Nephron progenitor cell (in vitro differentiated cells): ENCODE data around the gene SLC6A2.
"Not testable (repeated sequence)": the region's sequence is repeated elsewhere in the genome, so short reads cannot be mapped to it uniquely, and the experiment has no call there.

Experiments
- DNase-seq: peaks from one replicate; pipeline ENCODE4 v3.0.0; 2021
- H3K27ac Mint-ChIP-seq: 2 replicates; pipeline ENCODE4 v1.8.0; 2021; ENCODE audit warnings: mild to moderate bottlenecking, moderate library complexity, mixed read lengths
- H3K27me3 Mint-ChIP-seq: 2 replicates; pipeline ENCODE4 v1.8.0; 2021; ENCODE audit warnings: mild to moderate bottlenecking, low read depth, mixed read lengths; ENCODE audit not compliant: poor library complexity
- H3K36me3 Mint-ChIP-seq: 2 replicates; pipeline ENCODE4 v1.8.0; 2021; ENCODE audit warnings: low read depth, mixed read lengths
- H3K4me1 Mint-ChIP-seq: 2 replicates; pipeline ENCODE4 v1.8.0; 2021; ENCODE audit warnings: mixed read lengths
- H3K4me3 Mint-ChIP-seq: 2 replicates; pipeline ENCODE4 v1.8.0; 2021; ENCODE audit warnings: mild to moderate bottlenecking, moderate library complexity, mixed read lengths
- H3K9me3 Mint-ChIP-seq: 2 replicates; pipeline ENCODE4 v1.8.0; 2021; ENCODE audit warnings: mild to moderate bottlenecking, moderate library complexity, mixed read lengths
- CTCF ChIP-seq: fragments of 200-600 bp; sonication (generic); IDR thresholded peaks from 2 replicates; pipeline ENCODE4 v1.5.0; 2021; ENCODE audit warnings: antibody characterized with exemption

The SLC6A2 gene

DNA sequence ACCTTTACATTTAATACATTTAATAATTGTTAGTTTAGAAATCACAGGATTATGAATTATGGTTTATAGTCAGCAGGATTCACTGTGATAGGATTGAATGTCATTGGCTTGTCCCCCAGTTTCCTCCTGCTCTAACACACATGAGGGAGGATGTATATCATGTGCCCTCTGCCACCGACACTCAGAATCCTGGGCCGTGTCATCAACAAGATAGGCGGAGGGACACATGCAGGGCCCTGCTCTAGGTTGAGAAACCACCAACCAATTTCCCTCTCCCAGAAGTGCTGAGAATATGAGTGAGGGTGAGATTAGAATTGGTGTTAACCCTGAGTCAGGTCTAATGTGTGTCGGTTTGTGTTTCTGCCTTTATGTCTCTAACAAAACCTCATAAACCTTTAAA lies 92.0 kb downstream of the SLC6A2 start:
- DNase-seq, result no peak
- H3K36me3 Mint-ChIP-seq, result no peaks in the 10 kb centered on the region
- H3K9me3 Mint-ChIP-seq, result no peaks in the 10 kb centered on the region
- H3K27ac Mint-ChIP-seq, result no peak overlapping the region
- peaks cover 4% of the 10 kb centered on the region for H3K27me3 Mint-ChIP-seq
- TF ChIP-seq CTCF, result no peak
- H3K4me1 Mint-ChIP-seq, result peaks cover 16% of the 10 kb centered on the region
- H3K4me3 Mint-ChIP-seq, result no peak overlapping the region

DNA sequence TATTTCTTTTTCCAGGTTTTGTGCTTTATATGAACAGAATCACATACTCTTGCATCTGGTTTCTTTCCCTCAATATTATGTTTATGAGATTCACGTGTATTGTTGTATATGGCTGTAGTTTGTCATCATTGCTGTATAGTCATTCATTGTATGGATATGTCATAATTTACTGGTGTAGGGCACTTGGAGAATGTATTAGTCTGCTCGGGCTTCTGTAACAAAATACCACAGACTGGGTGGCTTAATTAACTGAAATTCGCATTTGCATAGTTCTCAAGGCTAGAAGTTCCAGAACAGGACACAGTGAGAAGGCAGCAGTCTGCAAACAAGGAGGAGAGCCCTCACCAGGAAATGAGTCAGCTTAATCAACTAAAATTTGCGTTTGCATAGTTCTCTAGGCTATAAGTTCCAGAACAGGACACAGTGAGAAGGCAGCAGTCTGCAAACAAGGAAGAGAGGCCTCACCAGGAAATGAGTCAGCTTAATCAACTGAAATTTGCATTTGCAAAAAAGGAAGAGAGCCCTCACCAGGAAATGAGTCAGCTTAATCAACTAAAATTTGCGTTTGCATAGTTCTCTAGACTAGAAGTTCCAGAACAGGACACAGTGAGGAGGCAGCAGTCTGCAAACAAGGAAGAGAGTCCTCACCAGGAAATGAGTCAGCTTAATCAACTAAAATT lies 96.8 kb downstream of the SLC6A2 start:
- H3K27me3 Mint-ChIP-seq, H3K4me3 Mint-ChIP-seq, DNase-seq, H3K9me3 Mint-ChIP-seq, H3K36me3 Mint-ChIP-seq: not testable (repeated sequence)
- Mint-ChIP-seq H3K27ac (peak overlapping the region; percentile 43), H3K4me1 (peaks cover 16% of the 10 kb centered on the region)

- DNase-seq, H3K27ac Mint-ChIP-seq, H3K9me3 Mint-ChIP-seq, H3K36me3 Mint-ChIP-seq, H3K27me3 Mint-ChIP-seq, H3K4me3 Mint-ChIP-seq: not testable (repeated sequence)
- H3K4me1 Mint-ChIP-seq, result peaks cover 16% of the 10 kb centered on the region
These were observed 97.4 kb downstream of the SLC6A2 start for GRCh38 chr16:55753145-55753631.
